ENCODE measurements around the gene NTN1.

The NTN1 gene

GRCh38 chr17:9268546-9268945 is 247.2 kb downstream of the NTN1 start:
- DNase-seq (ENCODE audit: low read depth in 2 of 2, low spot score in 1 of 2): no peak

GRCh38 chr17:9269350-9270035 is 248.2 kb downstream of the NTN1 start:
- DNase-seq (ENCODE audit: low read depth in 2 of 2, low spot score in 1 of 2): no peak

- DNase-seq (ENCODE audit: low read depth in 2 of 2, low spot score in 1 of 2): no peak
Measured at GRCh38 chr17:9270921-9271320, 249.6 kb downstream of the NTN1 start.

GRCh38 chr17:9271989-9272388 is 250.7 kb downstream of the NTN1 start:
- DNase-seq (ENCODE audit: low read depth in 2 of 2, low spot score in 1 of 2): no peak

GRCh38 chr17:9272501-9273200 is 251.3 kb downstream of the NTN1 start:
- DNase-seq (ENCODE audit: low read depth in 2 of 2, low spot score in 1 of 2): no peak

GRCh38 chr17:9273428-9274391 is 252.4 kb downstream of the NTN1 start:
- DNase-seq (ENCODE audit: low read depth in 2 of 2, low spot score in 1 of 2): no peak

GRCh38 chr17:9274973-9275372 is 253.7 kb downstream of the NTN1 start:
- DNase-seq (ENCODE audit: low read depth in 2 of 2, low spot score in 1 of 2): no peak

- DNase-seq (ENCODE audit: low read depth in 2 of 2, low spot score in 1 of 2): no peak
Measured at GRCh38 chr17:9279893-9280292, 258.6 kb downstream of the NTN1 start.

GRCh38 chr17:9283909-9284308 is 262.6 kb downstream of the NTN1 start:
- no peak for DNase-seq (ENCODE audit: low read depth in 2 of 2, low spot score in 1 of 2)

GRCh38 chr17:9284884-9285283 is 263.6 kb downstream of the NTN1 start:
- DNase-seq (ENCODE audit: low read depth in 2 of 2, low spot score in 1 of 2): no peak

GRCh38 chr17:9285602-9286427 is 264.5 kb downstream of the NTN1 start:
- no peak for DNase-seq (ENCODE audit: low read depth in 2 of 2, low spot score in 1 of 2)

GRCh38 chr17:9286434-9286833 is 265.1 kb downstream of the NTN1 start:
- no peak for DNase-seq (ENCODE audit: low read depth in 2 of 2, low spot score in 1 of 2)

- DNase-seq (ENCODE audit: low read depth in 2 of 2, low spot score in 1 of 2): no peak
Measured at GRCh38 chr17:9287306-9287705, 266.0 kb downstream of the NTN1 start.

GRCh38 chr17:9290226-9290613 is 268.9 kb downstream of the NTN1 start:
- no peak for DNase-seq (ENCODE audit: low read depth in 2 of 2, low spot score in 1 of 2)

- DNase-seq (ENCODE audit: low read depth in 2 of 2, low spot score in 1 of 2): no peak
Measured at GRCh38 chr17:9291912-9292560, 270.7 kb downstream of the NTN1 start.

GRCh38 chr17:9292561-9292941 is 271.2 kb downstream of the NTN1 start:
- no peak for DNase-seq (ENCODE audit: low read depth in 2 of 2, low spot score in 1 of 2)
